Activated T-helper 1 cell treated with anti-CD3 and anti-CD28 coated beads, Interleukin-12 subunit alpha, Interleukin-12 subunit beta, Interleukin-2, Interleukin-4 antibody, amounts not matched to agents 30 ng/mL and 10 ng/mL and 1 ng/mL, durations not matched to agents 14 hours and 24 hours and 36 hours (primary cell): ENCODE measurements around the gene CALCOCO1. TPM values are rescaled to one million over a fixed set of nuclear protein-coding genes. Genes with fewer than 3 reads are reported as not detected.
"Not testable (repeated sequence)": the region's sequence is repeated elsewhere in the genome, so short reads cannot be mapped to it uniquely, and the experiment has no call there.

Source experiments
- DNase-seq: peaks from one replicate; pipeline ENCODE4 v3.0.0; 2021; ENCODE audit warnings: low spot score
- H3K27ac Mint-ChIP-seq: one replicate; pipeline ENCODE4 v1.8.0; 2021; ENCODE audit warnings: mild to moderate bottlenecking, mixed read lengths
- H3K27me3 Mint-ChIP-seq: one replicate; pipeline ENCODE4 v1.8.0; 2022; ENCODE audit warnings: mild to moderate bottlenecking, moderate library complexity, mixed read lengths; ENCODE audit not compliant: insufficient read depth
- H3K36me3 Mint-ChIP-seq: one replicate; pipeline ENCODE4 v1.8.0; 2021; ENCODE audit warnings: low read depth, mixed read lengths
- H3K4me1 Mint-ChIP-seq: one replicate; pipeline ENCODE4 v1.8.0; 2021; ENCODE audit warnings: low read depth, mixed read lengths
- H3K4me3 Mint-ChIP-seq: one replicate; pipeline ENCODE4 v1.8.0; 2021; ENCODE audit warnings: mild to moderate bottlenecking, moderate library complexity, mixed read lengths
- H3K9me3 Mint-ChIP-seq: one replicate; pipeline ENCODE4 v1.8.0; 2021; ENCODE audit warnings: mixed read lengths
- intact Hi-C: fragments of 100-400 bp; cut with micrococcal nuclease; formaldehyde crosslinking; loops from one replicate; pipeline ENCODE4 v1.15.1; 2024
- total RNA-seq: library from RNA; stranded (reverse); gene quantifications from 2 replicates; pipeline ENCODE4 v1.2.3, GENCODE V29; 2022

Gene CALCOCO1
- total RNA-seq, 1 donor from 2014 or later, result 17.4 TPM

DNA sequence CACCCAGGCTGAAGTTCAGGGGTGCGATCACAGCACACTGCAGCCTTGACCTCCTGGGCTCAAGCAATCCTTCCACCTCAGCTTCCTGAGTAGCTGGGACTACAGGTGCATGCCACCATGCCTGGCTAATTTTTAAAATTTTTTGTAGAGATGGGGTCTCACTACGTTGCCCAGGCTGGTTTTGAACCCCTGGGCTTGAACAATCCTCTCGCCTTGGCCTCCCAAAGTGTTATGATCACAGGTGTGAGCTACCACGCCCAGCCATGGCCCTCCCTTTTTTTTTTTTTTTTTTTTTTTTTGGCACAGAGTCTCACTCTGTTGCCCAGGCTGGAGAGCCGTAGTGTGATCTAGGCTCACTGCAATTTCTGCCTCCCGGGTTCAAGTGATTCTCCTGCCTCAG lies 8.7 kb downstream of the CALCOCO1 start:
- H3K4me3 Mint-ChIP-seq, DNase-seq, H3K27me3 Mint-ChIP-seq, H3K9me3 Mint-ChIP-seq, intact Hi-C loops, H3K4me1 Mint-ChIP-seq, H3K27ac Mint-ChIP-seq: not testable (repeated sequence)
- peaks cover 30% of the 10 kb centered on the region for H3K36me3 Mint-ChIP-seq

DNA sequence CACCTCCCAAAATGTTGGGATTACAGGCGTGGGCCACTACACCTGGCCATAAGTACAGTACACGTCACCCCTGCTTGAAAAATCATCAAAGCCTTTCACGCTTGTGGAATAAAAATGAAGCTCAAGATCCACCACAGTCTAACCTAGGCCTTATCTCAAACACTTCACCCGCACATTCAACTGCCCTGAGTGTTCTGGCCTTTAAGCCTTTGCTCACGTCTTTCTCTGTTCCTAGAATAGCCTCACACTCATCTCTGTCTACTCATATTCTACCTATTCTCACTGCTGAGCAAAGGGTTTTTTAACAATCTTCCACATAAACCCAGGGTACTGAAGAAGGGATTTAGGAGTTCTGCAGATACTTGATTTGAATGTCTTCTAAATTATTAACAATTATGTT lies 9.9 kb downstream of the CALCOCO1 start:
- Mint-ChIP-seq H3K27me3 (no peaks in the 10 kb centered on the region), H3K9me3 (no peaks in the 10 kb centered on the region), H3K27ac (no peak overlapping the region), H3K4me3 (no peak overlapping the region), H3K4me1 (no peaks in the 10 kb centered on the region), H3K36me3 (peaks cover 20% of the 10 kb centered on the region)
- intact Hi-C loops, result no loop called here
- DNase-seq, result no peak

DNA sequence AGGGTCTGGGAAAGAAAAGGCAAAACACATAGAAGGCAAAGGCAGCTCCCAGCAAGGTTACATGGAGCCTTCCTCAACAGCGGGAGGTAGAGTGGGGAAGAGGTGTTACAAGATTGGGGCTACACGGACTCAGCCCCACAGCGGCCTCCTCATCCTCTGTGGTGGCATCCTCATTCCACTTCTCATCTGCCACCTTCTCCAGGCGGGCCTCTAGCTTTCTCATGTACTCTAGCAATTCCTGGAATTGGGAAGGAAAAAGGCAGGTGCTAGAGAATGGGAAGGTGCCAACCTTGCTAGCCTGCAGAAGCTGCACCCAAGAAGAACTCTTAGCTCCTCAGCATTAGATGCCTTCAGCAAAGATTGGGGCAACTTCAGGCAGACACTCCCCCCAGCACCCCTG lies 13.2 kb downstream of the CALCOCO1 start:
- Mint-ChIP-seq H3K9me3 (no peaks in the 10 kb centered on the region), H3K4me1 (no peaks in the 10 kb centered on the region), H3K36me3 (peaks cover 4% of the 10 kb centered on the region), H3K27ac (no peak overlapping the region), H3K27me3 (peaks cover 1% of the 10 kb centered on the region), H3K4me3 (no peak overlapping the region)
- intact Hi-C loops, result no loop called here
- no peak for DNase-seq

DNA sequence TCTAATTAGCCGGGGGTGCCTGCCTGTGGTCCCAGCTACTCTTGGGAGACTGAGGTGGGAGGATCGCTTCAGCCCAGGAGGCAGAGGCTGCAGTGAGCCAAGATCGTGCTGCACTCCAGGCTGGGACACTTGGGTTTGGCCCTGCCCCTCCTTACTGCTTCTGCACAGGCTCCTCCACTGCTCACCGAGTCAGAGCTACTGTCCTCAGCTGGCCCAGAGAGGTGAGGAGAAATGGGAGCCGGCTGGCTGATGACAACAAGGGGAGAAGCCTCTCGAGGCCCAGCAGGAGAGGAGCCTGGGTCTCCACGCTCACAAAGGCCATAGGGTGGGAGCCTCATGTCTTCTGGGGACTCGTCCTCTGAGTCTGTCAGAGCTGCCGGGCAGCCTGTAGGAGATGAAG lies 13.7 kb downstream of the CALCOCO1 start:
- intact Hi-C loops, result no loop called here
- Mint-ChIP-seq H3K27ac (no peak overlapping the region), H3K36me3 (peaks cover 4% of the 10 kb centered on the region), H3K4me3 (no peak overlapping the region), H3K9me3 (no peaks in the 10 kb centered on the region), H3K4me1 (no peaks in the 10 kb centered on the region), H3K27me3 (peaks cover 4% of the 10 kb centered on the region)
- no peak for DNase-seq

DNA sequence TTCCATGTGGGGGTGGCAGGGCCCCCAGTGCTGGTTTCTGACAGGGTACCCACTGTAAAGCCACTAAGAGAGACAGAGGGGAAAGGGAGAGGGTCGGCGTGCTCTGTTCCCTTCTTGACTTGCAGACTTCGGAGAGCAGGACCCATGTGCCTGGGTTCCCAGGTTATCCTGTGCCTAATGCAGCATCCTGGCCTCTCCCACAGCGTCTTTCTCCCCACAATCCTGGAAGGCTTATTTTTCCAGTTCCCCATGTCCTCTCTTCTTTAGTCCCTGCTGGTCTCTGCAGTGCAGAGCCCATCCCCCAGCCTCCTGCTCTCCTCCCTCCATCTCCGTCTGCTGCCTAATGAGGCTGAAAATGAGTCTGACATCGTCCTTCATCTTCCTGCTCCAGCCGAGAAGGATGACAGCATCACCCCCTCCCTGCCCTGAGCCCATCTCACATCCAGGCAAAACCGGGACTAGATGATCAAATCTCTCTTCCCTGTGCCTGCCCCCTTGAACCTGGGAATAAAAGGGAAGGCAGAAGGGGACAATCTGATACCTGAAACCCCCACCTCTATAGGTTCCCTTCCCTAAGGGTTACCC lies 15.1 kb downstream of the CALCOCO1 start:
- Mint-ChIP-seq H3K27ac (no peak overlapping the region), H3K9me3 (no peaks in the 10 kb centered on the region), H3K36me3 (peaks cover 4% of the 10 kb centered on the region), H3K4me1 (no peaks in the 10 kb centered on the region), H3K4me3 (no peak overlapping the region), H3K27me3 (peaks cover 11% of the 10 kb centered on the region)
- no peak for DNase-seq
- intact Hi-C loops, result no loop called here

DNA sequence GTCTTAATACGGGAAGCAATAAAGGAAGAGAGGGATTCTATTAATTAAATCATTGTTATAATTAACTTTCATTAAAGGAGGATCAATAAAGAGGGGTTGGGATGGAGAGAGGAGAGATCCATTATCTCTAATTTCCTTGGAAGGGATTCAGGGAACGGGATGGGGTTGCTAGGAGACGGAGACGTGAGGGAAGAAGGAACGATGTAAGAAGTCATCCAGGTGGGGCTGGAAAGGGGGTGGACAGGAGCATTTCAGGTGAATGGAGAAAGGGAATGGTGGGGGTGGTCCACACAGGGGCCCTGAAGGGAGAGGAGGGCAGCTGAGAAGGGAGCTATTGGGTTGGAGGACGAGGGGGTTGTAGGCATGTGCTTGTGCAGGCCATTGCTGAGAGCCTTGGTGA lies 17.2 kb downstream of the CALCOCO1 start:
- DNase-seq, result no peak
- H3K9me3 Mint-ChIP-seq, result no peaks in the 10 kb centered on the region
- no peaks in the 10 kb centered on the region for H3K36me3 Mint-ChIP-seq
- no peak overlapping the region for H3K27ac Mint-ChIP-seq
- intact Hi-C loops, result no loop called here
- H3K4me1 Mint-ChIP-seq, result no peaks in the 10 kb centered on the region
- H3K4me3 Mint-ChIP-seq, result no peak overlapping the region
- peaks cover 11% of the 10 kb centered on the region for H3K27me3 Mint-ChIP-seq

DNA sequence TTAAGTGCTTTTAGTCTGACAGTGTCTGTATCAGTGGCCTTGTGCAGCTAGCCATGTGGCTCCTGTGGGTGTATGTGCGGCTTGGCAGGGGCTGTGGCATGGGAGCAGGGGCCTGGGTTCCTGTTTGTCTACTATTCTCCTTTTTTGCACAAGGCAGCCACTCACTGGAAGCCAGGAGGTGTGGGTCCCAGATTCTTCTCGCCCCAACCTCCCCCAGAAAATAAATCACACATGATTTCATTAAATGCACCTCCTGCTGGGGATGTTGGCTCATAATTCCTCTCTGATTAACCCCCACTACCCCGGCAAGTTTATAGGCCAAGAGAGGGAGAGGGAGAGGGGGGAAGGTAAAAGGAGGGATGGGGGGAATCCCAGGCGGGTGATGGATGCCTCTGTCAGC lies 17.6 kb downstream of the CALCOCO1 start:
- Mint-ChIP-seq H3K4me3 (no peak overlapping the region), H3K27ac (no peak overlapping the region), H3K4me1 (no peaks in the 10 kb centered on the region), H3K27me3 (peaks cover 12% of the 10 kb centered on the region), H3K36me3 (no peaks in the 10 kb centered on the region), H3K9me3 (no peaks in the 10 kb centered on the region)
- intact Hi-C loops, result no loop called here
- no peak for DNase-seq

DNA sequence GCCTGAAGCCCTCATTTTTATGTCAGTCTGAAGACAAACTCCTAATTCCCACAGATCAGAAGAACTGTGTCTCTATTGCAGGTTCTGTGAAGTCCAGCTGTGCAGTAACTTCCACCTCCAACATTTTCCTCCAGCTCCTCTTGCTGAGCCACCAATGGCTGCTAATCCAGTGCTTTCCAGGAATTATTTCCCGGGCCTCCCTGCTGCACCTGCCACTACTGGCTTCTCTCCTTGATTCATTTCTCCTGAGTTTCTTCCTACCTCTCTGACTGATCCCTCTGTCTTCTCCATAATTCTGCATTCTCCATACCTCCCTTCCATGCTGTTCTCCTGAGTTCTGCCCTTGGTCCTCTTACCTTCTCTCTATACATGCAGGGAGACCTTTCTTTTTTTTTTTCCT lies 21.2 kb downstream of the CALCOCO1 start:
- no peak overlapping the region for H3K4me3 Mint-ChIP-seq
- H3K4me1 Mint-ChIP-seq, result peaks cover 7% of the 10 kb centered on the region
- intact Hi-C loops, result no loop called here
- no peak overlapping the region for H3K27ac Mint-ChIP-seq
- no peak for DNase-seq
- peaks cover 45% of the 10 kb centered on the region for H3K27me3 Mint-ChIP-seq
- no peaks in the 10 kb centered on the region for H3K36me3 Mint-ChIP-seq
- no peaks in the 10 kb centered on the region for H3K9me3 Mint-ChIP-seq

DNA sequence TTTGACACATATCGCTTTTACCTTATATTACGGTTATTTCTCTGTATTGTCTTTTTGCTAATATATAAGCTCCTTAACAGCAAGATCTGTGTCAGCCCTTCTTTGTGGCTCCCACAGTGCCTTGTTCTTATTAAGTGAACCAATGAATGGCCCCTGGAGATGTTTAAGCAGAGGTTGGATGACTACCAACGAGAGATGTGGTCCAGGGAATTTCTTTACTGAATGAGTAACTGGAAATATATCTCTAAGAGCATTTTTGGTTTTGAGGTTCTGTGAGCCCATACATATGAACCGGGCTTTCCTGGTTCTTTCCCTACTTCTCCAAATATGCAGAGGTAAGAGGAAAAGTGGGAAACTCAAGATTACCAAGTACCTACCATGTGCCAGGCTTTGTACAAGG lies 23.5 kb downstream of the CALCOCO1 start:
- H3K27me3 Mint-ChIP-seq, result peaks cover 63% of the 10 kb centered on the region
- H3K9me3 Mint-ChIP-seq, result no peaks in the 10 kb centered on the region
- H3K27ac Mint-ChIP-seq, result no peak overlapping the region
- intact Hi-C loops, result no loop called here
- no peak for DNase-seq
- no peak overlapping the region for H3K4me3 Mint-ChIP-seq
- no peaks in the 10 kb centered on the region for H3K36me3 Mint-ChIP-seq
- peaks cover 7% of the 10 kb centered on the region for H3K4me1 Mint-ChIP-seq

DNA sequence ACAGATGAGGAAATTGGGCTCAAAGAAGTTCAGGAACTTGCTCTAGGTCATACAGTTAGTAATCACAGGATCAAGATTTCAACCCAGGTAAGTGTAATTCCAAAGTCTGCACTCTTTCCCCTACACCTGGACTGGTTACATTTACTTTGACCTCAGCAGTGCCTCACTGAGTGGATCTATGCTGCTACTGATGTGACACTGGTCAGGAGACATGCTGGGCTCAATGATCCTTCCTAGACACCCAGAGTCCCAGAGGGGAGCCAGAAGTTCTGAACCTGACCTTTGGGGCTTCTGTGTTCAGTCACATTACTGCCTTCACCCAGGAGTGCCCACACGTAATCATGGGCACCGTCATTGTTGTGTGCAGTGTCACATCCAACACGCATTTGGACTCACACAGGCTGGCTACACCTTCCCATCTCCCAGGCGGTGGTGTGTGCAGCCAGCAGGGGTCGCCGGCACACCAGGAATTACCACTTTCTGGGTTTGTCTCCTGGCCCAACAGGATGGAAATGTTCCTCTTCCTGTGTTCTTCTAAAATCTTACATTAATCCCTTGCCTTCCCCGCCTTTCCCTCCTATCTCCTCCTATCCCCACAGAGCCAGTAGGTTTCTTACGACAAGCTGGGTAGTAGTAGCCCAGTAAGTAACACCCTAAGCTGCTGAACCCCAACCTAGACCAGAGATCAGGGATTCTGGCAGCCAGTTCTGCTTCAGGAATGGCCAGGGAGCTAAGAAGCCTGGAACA lies 25.6 kb downstream of the CALCOCO1 start:
- no peaks in the 10 kb centered on the region for H3K36me3 Mint-ChIP-seq
- no peak overlapping the region for H3K4me3 Mint-ChIP-seq
- DNase-seq, result peak; percentile 42
- no peaks in the 10 kb centered on the region for H3K9me3 Mint-ChIP-seq
- H3K4me1 Mint-ChIP-seq, result peaks cover 12% of the 10 kb centered on the region
- peaks cover 74% of the 10 kb centered on the region for H3K27me3 Mint-ChIP-seq
- H3K27ac Mint-ChIP-seq, result no peak overlapping the region
- intact Hi-C loops, result loop anchor here (1.0 kb wide), 1 partner anchor 45 kb away; no protein-coding TSS in a partner anchor

DNA sequence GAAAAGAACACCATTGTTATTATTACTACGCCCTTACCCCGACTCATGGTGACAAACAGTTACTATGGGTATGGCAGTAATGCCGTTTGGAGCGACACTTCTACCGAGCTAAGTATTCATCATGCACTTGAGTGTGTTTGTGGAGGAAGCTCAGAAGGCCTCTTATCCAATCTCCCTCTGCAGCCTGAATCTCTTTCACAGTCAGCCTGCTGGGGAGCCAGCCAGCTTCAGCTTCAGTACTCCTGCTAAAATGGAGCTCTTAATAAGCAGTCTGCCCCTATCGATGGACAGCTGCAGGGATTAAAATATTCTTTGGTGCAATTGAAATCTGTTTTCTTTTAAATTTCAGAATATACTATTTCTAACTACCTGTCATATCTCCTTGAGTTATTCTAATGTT lies 26.7 kb downstream of the CALCOCO1 start:
- H3K27ac Mint-ChIP-seq, result no peak overlapping the region
- H3K9me3 Mint-ChIP-seq, result no peaks in the 10 kb centered on the region
- peaks cover 85% of the 10 kb centered on the region for H3K27me3 Mint-ChIP-seq
- no peak overlapping the region for H3K4me3 Mint-ChIP-seq
- H3K36me3 Mint-ChIP-seq, result no peaks in the 10 kb centered on the region
- intact Hi-C loops, result no loop called here
- DNase-seq, result no peak
- peaks cover 17% of the 10 kb centered on the region for H3K4me1 Mint-ChIP-seq

DNA sequence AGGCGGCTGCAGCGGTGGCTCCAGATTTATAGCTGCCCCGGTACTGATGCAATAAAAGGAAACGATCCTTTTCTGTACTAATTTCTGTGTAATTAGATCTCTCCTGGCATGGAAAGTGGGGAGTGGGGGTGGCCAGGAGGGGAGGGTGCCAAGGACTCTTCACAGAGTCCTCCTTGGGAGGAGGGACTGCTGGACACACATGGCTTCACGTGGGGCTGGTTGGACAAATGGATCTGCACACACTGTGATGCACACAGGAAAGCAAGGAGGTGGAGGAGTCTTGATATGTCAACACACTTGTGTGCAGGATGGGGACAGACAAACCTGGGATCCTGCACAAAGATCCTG lies 27.6 kb downstream of the CALCOCO1 start:
- peaks cover 91% of the 10 kb centered on the region for H3K27me3 Mint-ChIP-seq
- no peak overlapping the region for H3K27ac Mint-ChIP-seq
- intact Hi-C loops, result loop anchor here (10.0 kb wide), 1 partner anchor 245 kb away; no protein-coding TSS in a partner anchor
- no peaks in the 10 kb centered on the region for H3K9me3 Mint-ChIP-seq
- H3K36me3 Mint-ChIP-seq, result peaks cover under 1% of the 10 kb centered on the region
- no peak for DNase-seq
- no peak overlapping the region for H3K4me3 Mint-ChIP-seq
- peaks cover 24% of the 10 kb centered on the region for H3K4me1 Mint-ChIP-seq

DNA sequence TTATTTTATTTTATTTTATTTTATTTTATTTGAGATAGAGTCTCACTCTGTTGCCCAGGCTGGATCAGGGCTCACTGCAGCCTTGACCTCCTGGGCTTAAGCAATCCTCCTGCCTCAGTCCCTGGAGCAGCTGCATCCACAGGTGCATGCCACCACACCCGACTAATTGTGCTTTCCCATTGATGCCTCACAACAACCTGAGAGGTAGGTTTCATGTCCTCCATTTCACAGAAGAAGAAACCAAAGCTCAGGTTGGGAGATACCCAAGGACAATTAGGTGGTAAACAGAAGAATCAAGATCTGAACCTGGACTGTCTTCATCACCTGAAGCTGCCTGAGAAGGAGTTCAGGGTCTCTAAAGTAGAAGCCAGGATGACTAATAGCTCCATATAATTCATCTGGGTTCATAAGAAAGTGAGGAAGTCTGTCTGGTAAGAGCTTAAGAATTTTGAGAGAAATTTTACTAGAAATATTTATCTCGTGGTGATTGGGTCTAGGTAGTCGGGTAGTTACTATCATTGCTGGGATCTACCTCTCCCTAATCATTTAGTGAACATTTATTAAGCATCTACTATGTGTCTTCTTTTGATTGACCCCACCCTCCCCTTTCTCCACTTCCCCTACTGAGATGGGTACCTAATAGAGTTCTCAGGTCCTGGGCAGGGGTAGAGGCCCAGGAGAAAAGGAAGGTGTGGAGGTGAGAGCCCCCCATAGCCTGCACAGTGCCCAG lies 28.1 kb downstream of the CALCOCO1 start:
- intact Hi-C loops, result loop anchor here (10.0 kb wide), 1 partner anchor 246 kb away; no protein-coding TSS in a partner anchor
- Mint-ChIP-seq H3K4me1 (peaks cover 30% of the 10 kb centered on the region), H3K4me3 (no peak overlapping the region)

More for the DNA sequence above, 28.1 kb downstream of the CALCOCO1 start:
- no peak overlapping the region for H3K27ac Mint-ChIP-seq
- H3K27me3 Mint-ChIP-seq, result peaks cover 91% of the 10 kb centered on the region
- no peak for DNase-seq
- no peaks in the 10 kb centered on the region for H3K9me3 Mint-ChIP-seq
- peaks cover 2% of the 10 kb centered on the region for H3K36me3 Mint-ChIP-seq
